Measurements from ENCODE around the gene DZANK1. TPM values are rescaled to one million over a fixed set of nuclear protein-coding genes. Genes with fewer than 3 reads are reported as not detected.
"Not testable (repeated sequence)": the region's sequence is repeated elsewhere in the genome, so short reads cannot be mapped to it uniquely, and the experiment has no call there.

Gene DZANK1
- total and polyA plus RNA-seq, 5 experiments from 2014 or later: 0.74 to 3.4 (median 1.3) TPM

DNA sequence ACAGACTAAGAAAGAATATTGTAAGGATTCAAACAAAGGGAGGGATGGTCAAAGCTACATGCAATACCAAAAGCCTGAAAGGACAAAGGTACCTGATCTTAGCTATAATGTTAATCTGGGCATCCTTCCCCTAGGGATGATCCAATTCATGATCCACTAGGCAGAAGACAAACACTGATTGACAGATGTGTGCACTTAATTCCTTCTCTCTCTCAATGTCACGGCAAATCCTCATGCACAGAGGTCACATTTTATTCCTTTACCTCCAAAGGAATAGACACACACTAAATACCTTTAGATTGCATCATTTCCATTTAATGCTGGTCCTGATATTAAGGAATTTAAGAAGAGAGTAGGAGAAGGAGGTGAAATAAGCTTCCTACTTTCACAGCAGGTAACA lies 105.2 kb downstream of the DZANK1 start:
- Mint-ChIP-seq H3K4me3 (no peak overlapping the region), H3K27me3 (peaks cover 0 to 10% (median 2%) of the 10 kb centered on the region in 5 donors), H3K27ac (no peak overlapping the region), H3K9me3 (no peaks in the 10 kb centered on the region), H3K36me3 (no peaks in the 10 kb centered on the region), H3K4me1 (peaks cover 0 to 2% (median 0%) of the 10 kb centered on the region in 4 donors)
- POLR2A ChIA-PET: no interaction called here
- DNase-seq (no peak), ATAC-seq (no peak)

DNA sequence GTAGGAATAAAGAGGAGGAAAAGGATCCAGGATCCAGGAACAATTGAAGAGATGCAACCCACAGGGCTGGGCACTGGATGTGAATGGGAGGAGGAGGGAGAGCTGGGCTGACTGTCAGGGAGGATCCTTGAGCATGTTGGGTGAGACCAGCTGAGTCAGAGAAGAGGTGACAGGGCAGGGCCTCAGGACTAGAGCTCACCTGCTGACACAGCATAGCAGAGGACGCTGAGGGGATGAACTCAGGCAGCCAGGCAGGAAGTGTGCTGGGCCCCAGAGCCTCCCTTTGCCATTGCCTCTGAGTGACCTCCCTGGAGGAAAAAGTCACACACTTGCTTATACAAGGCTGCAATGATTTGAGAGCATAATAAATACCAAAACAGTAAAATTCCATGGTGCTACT lies 106.2 kb downstream of the DZANK1 start:
- ATAC-seq (no peak), DNase-seq (no peak)
- Mint-ChIP-seq H3K4me1 (peaks cover 0 to 2% (median 0%) of the 10 kb centered on the region in 4 donors), H3K27ac (peak overlapping the region in 1 of 10 donors; percentile 15), H3K27me3 (peaks cover 0 to 10% (median 0%) of the 10 kb centered on the region in 5 donors), H3K9me3 (peaks cover 0 to under 1% (median 0%) of the 10 kb centered on the region in 9 donors), H3K4me3 (no peak overlapping the region), H3K36me3 (no peaks in the 10 kb centered on the region)
- POLR2A ChIA-PET: no interaction called here

- no peak for DNase-seq
- POLR2A ChIA-PET: no interaction called here
- no peak overlapping the region for H3K4me3 Mint-ChIP-seq
- peaks cover 0 to 3% (median 0%) of the 10 kb centered on the region in 3 donors for H3K36me3 Mint-ChIP-seq
- H3K4me1 Mint-ChIP-seq: peaks cover 0 to 2% (median 0%) of the 10 kb centered on the region in 4 donors
- H3K27ac Mint-ChIP-seq: no peak overlapping the region
- ATAC-seq: no peak
- peaks cover 2 to 12% (median 4%) of the 10 kb centered on the region in 5 donors for H3K27me3 Mint-ChIP-seq
- peaks cover 0 to 9% (median 2%) of the 10 kb centered on the region in 9 donors for H3K9me3 Mint-ChIP-seq
Observed at GRCh38 chr20:18359854-18360253, 107.0 kb downstream of the DZANK1 start.

DNA sequence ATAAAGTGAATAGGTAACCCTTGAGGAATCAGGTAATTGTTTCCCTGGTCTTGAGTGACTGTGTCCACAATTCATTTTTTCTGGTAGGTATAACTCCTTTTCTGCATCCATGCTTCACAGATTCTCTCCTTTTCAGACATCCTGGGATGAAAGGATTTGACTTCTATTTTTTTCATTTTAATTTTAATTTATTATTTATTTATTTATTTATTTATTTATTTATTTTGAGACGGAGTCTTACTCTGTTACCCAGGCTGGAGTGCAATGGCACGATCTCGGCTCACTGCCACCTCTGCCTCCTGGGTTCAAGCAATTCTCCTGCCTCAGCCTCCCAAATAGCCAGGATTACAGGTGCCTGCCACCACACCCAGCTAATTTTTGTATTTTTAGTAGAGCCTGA lies 117.1 kb downstream of the DZANK1 start:
- H3K36me3 Mint-ChIP-seq, ATAC-seq, H3K4me1 Mint-ChIP-seq, H3K9me3 Mint-ChIP-seq, DNase-seq, H3K4me3 Mint-ChIP-seq, H3K27ac Mint-ChIP-seq, POLR2A ChIA-PET: not testable (repeated sequence)
- H3K27me3 Mint-ChIP-seq: peaks cover 9 to 29% (median 19%) of the 10 kb centered on the region in 5 donors

Small RNA genes lying within 50 kb of the gene (microRNA-seq; reads per million reads assigned to microRNA genes)
- not detected for gene MIR3192 (ENCODE audit: borderline microRNAs expressed)

Other genes with a start within 250 kb of the DZANK1 start
- 1 to 10 TPM; 8.4 to 9.3 TPM for gene ZNF133, start 178.5 kb downstream of the DZANK1 start, total RNA-seq
- gene ZNF133, start 178.5 kb downstream of the DZANK1 start, polyA plus RNA-seq: 1 to 10 TPM; 4.3 to 6.8 (median 6.7) TPM
- 10 to 100 TPM; 10.9 to 13.0 TPM for gene POLR3F, start 360 bp upstream of the DZANK1 start, total RNA-seq
- 1 to 10 TPM; 5.2 to 9.3 (median 7.6) TPM for gene POLR3F, start 360 bp upstream of the DZANK1 start, polyA plus RNA-seq
- 1 to 10 TPM; 7.5 to 8.5 TPM for gene RBBP9, start 30.2 kb upstream of the DZANK1 start, total RNA-seq
- 1 to 10 TPM; 7.6 to 9.9 (median 8.8) TPM for gene RBBP9, start 30.2 kb upstream of the DZANK1 start, polyA plus RNA-seq
- 10 to 100 TPM; 31.2 to 34.5 TPM for gene SEC23B, start 40.9 kb upstream of the DZANK1 start, total RNA-seq
- 10 to 100 TPM; 31.9 to 45.1 (median 37.9) TPM for gene SEC23B, start 40.9 kb upstream of the DZANK1 start, polyA plus RNA-seq
- gene SMIM26, start 100.4 kb upstream of the DZANK1 start, total RNA-seq: 10 to 100 TPM; 68.4 to 69.1 TPM
- gene SMIM26, start 100.4 kb upstream of the DZANK1 start, polyA plus RNA-seq: 100 to 1,000 TPM; 177 to 230 (median 185) TPM
- 10 to 100 TPM; 14.5 to 14.6 TPM for gene DTD1, start 121.0 kb upstream of the DZANK1 start, total RNA-seq
- gene DTD1, start 121.0 kb upstream of the DZANK1 start, polyA plus RNA-seq: 10 to 100 TPM; 33.9 to 50.4 (median 45.2) TPM

Measured in naive thymus-derived CD8-positive, alpha-beta T cell (primary cell).